Endothelial cell of umbilical vein (primary cell): Measurements from ENCODE around the gene EYS. TPM values are rescaled to one million over a fixed set of nuclear protein-coding genes. Genes with fewer than 3 reads are reported as not detected.

ENCODE experiments used
- BruUV-seq: library from RNA; stranded (reverse); fragments of 400-500 nt; replicated peaks from 2 replicates; lab custom pipeline; 2021; lab: Mats Ljungman, UMichigan
- CTCF ChIA-PET: fragments of 300-600, 350-600 bp; sonication (Branson Sonifier 250); formaldehyde crosslinking; loops from one replicate; lab custom pipeline; 2021; ENCODE audit warnings: antibody characterized with exemption, inconsistent platforms; lab: Charles Lee
- POLR2A ChIA-PET: fragments of 300-600, 350-600 bp; sonication (Branson Sonifier 250); formaldehyde crosslinking; loops from one replicate; lab custom pipeline; 2021; ENCODE audit warnings: antibody characterized with exemption, inconsistent platforms; lab: Charles Lee
- DNase-seq: peaks from one replicate; pipeline ENCODE4 v3.0.0-alpha.2; 2011; ENCODE audit warnings: low read depth, low spot score
- FAIRE-seq: peaks from 2 replicates; lab custom pipeline; 2011; peaks lifted over from hg19 to GRCh38; lab: Jason Lieb, UNC
- H2AFZ ChIP-seq: 2 replicates; pipeline ENCODE4 v1.6.0; 2012; ENCODE audit warnings: low read depth, low read length, control low read depth, inconsistent platforms
- H3K27ac ChIP-seq: 2 replicates; pipeline ENCODE4 v1.5.1; 2011; ENCODE audit warnings: low read depth, mild to moderate bottlenecking, control low read depth, low read length, moderate library complexity; ENCODE audit not compliant: insufficient read depth
- H3K27me3 ChIP-seq, 2 experiments: 2 replicates each; pipeline versions ENCODE4 v1.6.0 to v1.6.1; 2011; ENCODE audit warnings: low read length in 2 of 2, mixed read lengths in 1 of 2; ENCODE audit not compliant: control insufficient read depth in 2 of 2, insufficient read depth in 2 of 2
- H3K36me3 ChIP-seq, 2 experiments: 2 replicates in 1 of 2; 3 replicates in 1 of 2; pipeline ENCODE4 v1.5.1; 2011; ENCODE audit warnings: low read length in 2 of 2, mild to moderate bottlenecking in 1 of 2, moderate library complexity in 1 of 2; ENCODE audit not compliant: control insufficient read depth in 2 of 2, insufficient read depth in 2 of 2; ENCODE audit errors: extremely low read depth in 1 of 2
- H3K4me1 ChIP-seq: 3 replicates; pipeline ENCODE4 v1.5.1; 2011; ENCODE audit warnings: mild to moderate bottlenecking, low read length; ENCODE audit not compliant: control insufficient read depth, insufficient read depth; ENCODE audit errors: extremely low read depth
- H3K4me2 ChIP-seq: 2 replicates; pipeline ENCODE4 v1.6.1; 2011; ENCODE audit warnings: low read length, control low read depth, mixed read lengths; ENCODE audit not compliant: insufficient read depth
- H3K4me3 ChIP-seq, 3 experiments: fragments of 200-600 bp in 1 of 3; sonication (generic), shearing (Covaris generic) in 1 of 3; replicated peaks in 1 of 3; 2 replicates each; pipeline ENCODE4 v1.5.1; 2011 to 2016; ENCODE audit warnings: control low read depth in 3 of 3, low read length in 3 of 3, mild to moderate bottlenecking in 2 of 3, inconsistent platforms in 1 of 3, low read depth in 1 of 3, moderate library complexity in 1 of 3; ENCODE audit not compliant: insufficient read depth in 1 of 3
- H3K79me2 ChIP-seq: 2 replicates; pipeline ENCODE4 v1.6.0; 2012; ENCODE audit warnings: low read length, inconsistent platforms; ENCODE audit not compliant: control insufficient read depth, insufficient read depth
- H3K9ac ChIP-seq: replicated peaks from 2 replicates; pipeline ENCODE3; 2011; ENCODE audit warnings: low read length, control low read depth; ENCODE audit not compliant: insufficient read depth; ENCODE audit errors: extremely low read depth
- H3K9me1 ChIP-seq: replicated peaks from 3 replicates; pipeline ENCODE4 v1.6.0; 2011; ENCODE audit warnings: mild to moderate bottlenecking, low read length; ENCODE audit not compliant: control insufficient read depth, insufficient read depth; ENCODE audit errors: extremely low read depth
- H3K9me3 ChIP-seq: replicated peaks from 2 replicates; pipeline ENCODE4 v1.5.1; 2012; ENCODE audit warnings: low read length, inconsistent platforms; ENCODE audit not compliant: control insufficient read depth, insufficient read depth
- H4K20me1 ChIP-seq: replicated peaks from 2 replicates; pipeline ENCODE3; 2011; ENCODE audit warnings: mild to moderate bottlenecking, low read length; ENCODE audit not compliant: control insufficient read depth, insufficient read depth; ENCODE audit errors: extremely low read depth
- CTCF ChIP-seq, 2 donors: IDR thresholded peaks; 1 replicate in 1 of 2; 2 replicates in 1 of 2; pipeline ENCODE4 v1.5.1; 2011; ENCODE audit warnings: low read length in 2 of 2, mild to moderate bottlenecking in 2 of 2, moderate library complexity in 2 of 2, control low read depth in 1 of 2, inconsistent platforms in 1 of 2, low read depth in 1 of 2; ENCODE audit not compliant: insufficient read depth in 1 of 2; ENCODE audit errors: extremely low read depth in 1 of 2
- EZH2 ChIP-seq: IDR thresholded peaks from 2 replicates; pipeline ENCODE4 v1.6.1; 2012; ENCODE audit warnings: borderline replicate concordance, low read depth, mild to moderate bottlenecking, moderate library complexity, low read length, inconsistent platforms; ENCODE audit not compliant: severe bottlenecking
- FOS ChIP-seq: IDR thresholded peaks from 2 replicates; pipeline ENCODE4 v1.6.1; 2011; ENCODE audit warnings: mild to moderate bottlenecking, low read length, moderate library complexity, borderline replicate concordance; ENCODE audit not compliant: insufficient read depth
- GATA2 ChIP-seq: IDR thresholded peaks from 2 replicates; pipeline ENCODE4 v1.7.0; 2011; ENCODE audit warnings: low read depth, mild to moderate bottlenecking, moderate library complexity, mixed read lengths, low read length; ENCODE audit not compliant: insufficient read length, insufficient read depth
- JUN ChIP-seq: IDR thresholded peaks from 2 replicates; pipeline ENCODE4 v1.6.1; 2011; ENCODE audit warnings: borderline replicate concordance, low read depth; ENCODE audit not compliant: insufficient read length, insufficient read depth
- MYC ChIP-seq: IDR thresholded peaks from one replicate; pipeline ENCODE4 v1.6.1; 2011; ENCODE audit warnings: mild to moderate bottlenecking, low read depth, low read length
- POLR2A ChIP-seq: IDR thresholded peaks from 2 replicates; pipeline ENCODE4 v1.6.1; 2012; ENCODE audit warnings: low read depth, mild to moderate bottlenecking, control low read depth, low read length
- POLR2AphosphoS5 ChIP-seq: IDR thresholded peaks from 2 replicates; pipeline ENCODE4 v1.6.1; 2012; ENCODE audit warnings: low read depth, mild to moderate bottlenecking, control low read depth, low read length, moderate library complexity; ENCODE audit not compliant: insufficient read depth
- dilution Hi-C: fragments of 300-500 bp; cut with MboI; formaldehyde crosslinking; loops from one replicate; pipeline ENCODE4 v1.15.0; 2019; ENCODE audit warnings: low sequenced_read_pairs; ENCODE audit not compliant: extremely low pct_ligation_motif_present
- intact Hi-C: fragments of 100-400 bp; cut with micrococcal nuclease; formaldehyde crosslinking; loops from one replicate; pipeline ENCODE4 v1.10.0; 2022
- polyA plus RNA-seq, 4 experiments: library from polyadenylated mRNA; depleted of rRNA in 3 of 4; stranded (reverse) in 3 of 4; unstranded in 1 of 4; fragments of >200 nt; gene quantifications; 2 replicates each; pipeline versions ENCODE4 v1.2.1 to v1.2.3, GENCODE V29; 2011 to 2012; ENCODE audit warnings: missing spikeins in 1 of 4
- total RNA-seq: library from RNA; stranded (reverse); gene quantifications from 2 replicates; pipeline ENCODE4 v1.2.3, GENCODE V29; 2021

The EYS gene
- total and polyA plus RNA-seq, 2 donors (not counting 3 experiments of a cell fraction or from before 2014, with no cell fraction given): 0.01 to 0.27 TPM

GRCh38 chr6:65182681-65183080 is 524.3 kb downstream of the EYS start:
- no peaks in the 10 kb centered on the region for H3K36me3 ChIP-seq
- POLR2A ChIA-PET: no interaction called here
- dilution Hi-C loops: no loop called here
- no peak overlapping the region for H3K4me2 ChIP-seq
- H3K27ac ChIP-seq: no peak overlapping the region
- no peaks in the 10 kb centered on the region for H3K9me3 ChIP-seq
- H3K79me2 ChIP-seq: no peaks in the 10 kb centered on the region
- no peak for TF ChIP-seq CTCF (IDR thresholded peaks at IDR 0.05; ENCODE audit: extremely low read depth in 1 of 2, insufficient read depth in 1 of 2, low read depth in 1 of 2, low read length in 2 of 2)
- no peak for TF ChIP-seq JUN
- TF ChIP-seq GATA2: no peak
- TF ChIP-seq FOS: no peak
- no peak for TF ChIP-seq MYC
- TF ChIP-seq POLR2AphosphoS5: no peak
- TF ChIP-seq EZH2: no peak
- TF ChIP-seq POLR2A: no peak
- no peaks in the 10 kb centered on the region for H3K4me1 ChIP-seq
- intact Hi-C loops: no loop called here
- no peak overlapping the region for H2AFZ ChIP-seq
- DNase-seq: no peak
- no peaks in the 10 kb centered on the region for H3K9me1 ChIP-seq
- H3K9ac ChIP-seq: no peak overlapping the region
- H4K20me1 ChIP-seq: no peaks in the 10 kb centered on the region
- no peak for FAIRE-seq
- no peaks in the 10 kb centered on the region for H3K27me3 ChIP-seq
- H3K4me3 ChIP-seq: no peak overlapping the region
- BruUV-seq: no TSS peak
- CTCF ChIA-PET: interaction anchor here (1.0 kb wide), 1 partner anchor 9 kb away, joined by 3 read pairs; no protein-coding TSS in a partner anchor
